ENCODE data around the gene FYTTD1. TPM values are rescaled to one million over a fixed set of nuclear protein-coding genes. Genes with fewer than 3 reads are reported as not detected.
A peak's percentile ranks its signal among the peaks of the same experiment; 100 is the strongest.
"Not testable (repeated sequence)": the region's sequence is repeated elsewhere in the genome, so short reads cannot be mapped to it uniquely, and the experiment has no call there.

FYTTD1 gene
- total RNA-seq, 1 donor from 2014 or later = 89.1 TPM

GRCh38 chr3:197701841-197702240 lies 47.8 kb upstream of the FYTTD1 start:
- FAIRE-seq (no peak), DNase-seq (ENCODE audit: low read depth) (no peak)
- H3K27ac Mint-ChIP-seq (ENCODE audit: unreplicated experiment) = no peak overlapping the region
- no peaks in the 10 kb centered on the region for H3K27me3 ChIP-seq (ENCODE audit: insufficient read depth, low read length)
- no peaks in the 10 kb centered on the region for H3K9me3 Mint-ChIP-seq (ENCODE audit: unreplicated experiment)
- H3K79me2 ChIP-seq (ENCODE audit: insufficient read depth, low read length) = no peaks in the 10 kb centered on the region
- H3K4me1 ChIP-seq (ENCODE audit: insufficient read depth, low read length) = peaks cover 3% of the 10 kb centered on the region
- TF ChIP-seq, protein P1, sequence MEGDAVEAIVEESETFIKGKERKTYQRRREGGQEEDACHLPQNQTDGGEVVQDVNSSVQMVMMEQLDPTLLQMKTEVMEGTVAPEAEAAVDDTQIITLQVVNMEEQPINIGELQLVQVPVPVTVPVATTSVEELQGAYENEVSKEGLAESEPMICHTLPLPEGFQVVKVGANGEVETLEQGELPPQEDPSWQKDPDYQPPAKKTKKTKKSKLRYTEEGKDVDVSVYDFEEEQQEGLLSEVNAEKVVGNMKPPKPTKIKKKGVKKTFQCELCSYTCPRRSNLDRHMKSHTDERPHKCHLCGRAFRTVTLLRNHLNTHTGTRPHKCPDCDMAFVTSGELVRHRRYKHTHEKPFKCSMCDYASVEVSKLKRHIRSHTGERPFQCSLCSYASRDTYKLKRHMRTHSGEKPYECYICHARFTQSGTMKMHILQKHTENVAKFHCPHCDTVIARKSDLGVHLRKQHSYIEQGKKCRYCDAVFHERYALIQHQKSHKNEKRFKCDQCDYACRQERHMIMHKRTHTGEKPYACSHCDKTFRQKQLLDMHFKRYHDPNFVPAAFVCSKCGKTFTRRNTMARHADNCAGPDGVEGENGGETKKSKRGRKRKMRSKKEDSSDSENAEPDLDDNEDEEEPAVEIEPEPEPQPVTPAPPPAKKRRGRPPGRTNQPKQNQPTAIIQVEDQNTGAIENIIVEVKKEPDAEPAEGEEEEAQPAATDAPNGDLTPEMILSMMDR (IDR thresholded peaks at IDR 0.05; ENCODE audit: insufficient read depth, low read depth, low read length) = no peak
- TF ChIP-seq EZH2 (IDR thresholded peaks at IDR 0.05; ENCODE audit: insufficient read depth, low read length) = no peak
- no peaks in the 10 kb centered on the region for H3K4me1 Mint-ChIP-seq (ENCODE audit: low read depth, unreplicated experiment)
- H3K36me3 Mint-ChIP-seq (ENCODE audit: low read depth, unreplicated experiment) = peaks cover 37% of the 10 kb centered on the region
- H4K20me1 ChIP-seq (ENCODE audit: insufficient read depth, low read length) = no peaks in the 10 kb centered on the region
- no peak overlapping the region for H2AFZ ChIP-seq (ENCODE audit: low read depth, low read length)
- no peak overlapping the region for H3K4me3 Mint-ChIP-seq (ENCODE audit: unreplicated experiment)
- H3K27ac ChIP-seq (ENCODE audit: low read depth, low read length) = no peak overlapping the region
- peaks cover 20% of the 10 kb centered on the region for H3K36me3 ChIP-seq (ENCODE audit: insufficient read depth, low read length)
- H3K9ac ChIP-seq (ENCODE audit: low read length) = no peak overlapping the region
- no peaks in the 10 kb centered on the region for H3K27me3 Mint-ChIP-seq (ENCODE audit: low read depth, unreplicated experiment)
- H3K4me2 ChIP-seq (ENCODE audit: low read length) = no peak overlapping the region
- H3K9me3 ChIP-seq (ENCODE audit: insufficient read depth, low read depth, low read length) = no peaks in the 10 kb centered on the region
- H3K4me3 ChIP-seq (ENCODE audit: insufficient read depth, low read depth, low read length) = no peak overlapping the region

DNA sequence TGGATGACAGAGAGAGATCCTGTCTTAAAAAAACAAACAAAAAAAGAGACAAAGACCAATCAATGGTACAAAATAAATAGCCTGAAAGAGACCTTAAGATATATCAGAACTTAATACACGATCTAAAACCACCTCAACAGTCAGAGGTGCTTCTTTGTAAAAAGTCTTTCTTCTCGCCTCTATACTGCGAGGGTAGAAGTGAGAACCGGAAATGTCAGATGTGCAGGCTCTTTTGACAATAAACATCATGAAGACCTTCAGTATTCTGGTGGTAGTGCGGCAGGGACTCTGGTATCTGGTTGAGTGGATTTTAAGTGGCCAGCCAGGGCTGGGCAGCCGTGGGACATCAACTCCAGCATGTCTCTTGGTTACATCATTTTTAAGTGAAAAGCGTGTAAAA lies 43.0 kb upstream of the FYTTD1 start:
- no peak for TF ChIP-seq EZH2 (IDR thresholded peaks at IDR 0.05; ENCODE audit: insufficient read depth, low read length)
- TF ChIP-seq, protein P1 (IDR thresholded peaks at IDR 0.05; ENCODE audit: insufficient read depth, low read depth, low read length) = no peak
- Histone ChIP-seq H4K20me1 (ENCODE audit: insufficient read depth, low read length) (no peaks in the 10 kb centered on the region), H3K79me2 (ENCODE audit: insufficient read depth, low read length) (peaks cover 4% of the 10 kb centered on the region), H3K9me3 (ENCODE audit: insufficient read depth, low read depth, low read length) (no peaks in the 10 kb centered on the region), H3K27ac (ENCODE audit: low read depth, low read length) (no peak overlapping the region), H3K4me1 (ENCODE audit: insufficient read depth, low read length) (no peaks in the 10 kb centered on the region), H2AFZ (ENCODE audit: low read depth, low read length) (no peak overlapping the region), H3K36me3 (ENCODE audit: insufficient read depth, low read length) (peaks cover 5% of the 10 kb centered on the region), H3K27me3 (ENCODE audit: insufficient read depth, low read length) (no peaks in the 10 kb centered on the region), H3K4me2 (ENCODE audit: low read length) (no peak overlapping the region), H3K4me3 (ENCODE audit: insufficient read depth, low read depth, low read length) (no peak overlapping the region), H3K9ac (ENCODE audit: low read length) (no peak overlapping the region)
- Mint-ChIP-seq H3K27ac (ENCODE audit: unreplicated experiment) (no peak overlapping the region), H3K4me3 (ENCODE audit: unreplicated experiment) (no peak overlapping the region), H3K4me1 (ENCODE audit: low read depth, unreplicated experiment) (peaks cover 1% of the 10 kb centered on the region), H3K9me3 (ENCODE audit: unreplicated experiment) (no peaks in the 10 kb centered on the region), H3K27me3 (ENCODE audit: low read depth, unreplicated experiment) (no peaks in the 10 kb centered on the region), H3K36me3 (ENCODE audit: low read depth, unreplicated experiment) (peaks cover 14% of the 10 kb centered on the region)
- FAIRE-seq (no peak), DNase-seq (ENCODE audit: low read depth) (no peak)

DNA sequence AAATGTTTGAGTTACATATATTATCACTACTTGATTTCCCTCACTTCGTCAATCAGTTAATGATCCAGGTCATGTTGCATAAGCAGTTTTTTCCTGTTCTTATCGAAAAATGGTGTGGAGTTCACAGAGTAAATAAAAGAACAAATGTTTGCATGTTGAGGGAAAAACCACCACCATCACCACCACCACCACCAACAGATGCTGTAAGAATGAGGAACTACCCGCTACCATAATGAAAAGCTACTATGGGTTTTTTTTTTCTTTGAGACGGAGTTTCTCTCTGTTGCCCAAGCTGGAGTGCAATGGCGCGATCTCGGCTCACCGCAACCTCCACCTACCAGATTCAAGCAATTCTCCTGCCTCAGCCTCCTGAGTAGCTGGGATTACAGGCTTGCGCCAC lies 40.5 kb upstream of the FYTTD1 start:
- no peaks in the 10 kb centered on the region for H3K9me3 Mint-ChIP-seq (ENCODE audit: unreplicated experiment)
- Histone ChIP-seq H4K20me1 (ENCODE audit: insufficient read depth, low read length) (no peaks in the 10 kb centered on the region), H3K79me2 (ENCODE audit: insufficient read depth, low read length) (peaks cover 6% of the 10 kb centered on the region), H3K27me3 (ENCODE audit: insufficient read depth, low read length) (no peaks in the 10 kb centered on the region), H3K4me1 (ENCODE audit: insufficient read depth, low read length) (peaks cover 12% of the 10 kb centered on the region), H3K4me2 (ENCODE audit: low read length) (no peak overlapping the region), H3K9me3 (ENCODE audit: insufficient read depth, low read depth, low read length) (no peaks in the 10 kb centered on the region), H3K4me3 (ENCODE audit: insufficient read depth, low read depth, low read length) (no peak overlapping the region), H3K36me3 (ENCODE audit: insufficient read depth, low read length) (no peaks in the 10 kb centered on the region), H2AFZ (ENCODE audit: low read depth, low read length) (no peak overlapping the region), H3K9ac (ENCODE audit: low read length) (no peak overlapping the region), H3K27ac (ENCODE audit: low read depth, low read length) (no peak overlapping the region)
- FAIRE-seq = no peak
- H3K27ac Mint-ChIP-seq (ENCODE audit: unreplicated experiment) = no peak overlapping the region
- TF ChIP-seq, protein P1 (IDR thresholded peaks at IDR 0.05; ENCODE audit: insufficient read depth, low read depth, low read length) = no peak
- TF ChIP-seq EZH2 (IDR thresholded peaks at IDR 0.05; ENCODE audit: insufficient read depth, low read length) = no peak
- DNase-seq (ENCODE audit: low read depth) = no peak
- peaks cover 19% of the 10 kb centered on the region for H3K4me1 Mint-ChIP-seq (ENCODE audit: low read depth, unreplicated experiment)
- no peaks in the 10 kb centered on the region for H3K27me3 Mint-ChIP-seq (ENCODE audit: low read depth, unreplicated experiment)
- H3K36me3 Mint-ChIP-seq (ENCODE audit: low read depth, unreplicated experiment) = peaks cover 7% of the 10 kb centered on the region
- H3K4me3 Mint-ChIP-seq (ENCODE audit: unreplicated experiment) = no peak overlapping the region

- H3K36me3 ChIP-seq (ENCODE audit: insufficient read depth, low read length); H4K20me1 ChIP-seq (ENCODE audit: insufficient read depth, low read length); H3K4me3 ChIP-seq (ENCODE audit: insufficient read depth, low read depth, low read length); H3K4me2 ChIP-seq (ENCODE audit: low read length); H3K4me3 Mint-ChIP-seq (ENCODE audit: unreplicated experiment); H3K9ac ChIP-seq (ENCODE audit: low read length); H3K27me3 ChIP-seq (ENCODE audit: insufficient read depth, low read length); H3K9me3 ChIP-seq (ENCODE audit: insufficient read depth, low read depth, low read length); H3K36me3 Mint-ChIP-seq (ENCODE audit: low read depth, unreplicated experiment); FAIRE-seq; H2AFZ ChIP-seq (ENCODE audit: low read depth, low read length); H3K79me2 ChIP-seq (ENCODE audit: insufficient read depth, low read length); H3K27me3 Mint-ChIP-seq (ENCODE audit: low read depth, unreplicated experiment); DNase-seq (ENCODE audit: low read depth); H3K9me3 Mint-ChIP-seq (ENCODE audit: unreplicated experiment): not testable (repeated sequence)
- H3K4me1 ChIP-seq (ENCODE audit: insufficient read depth, low read length) = peaks cover 12% of the 10 kb centered on the region
- Mint-ChIP-seq H3K4me1 (ENCODE audit: low read depth, unreplicated experiment) (peaks cover 27% of the 10 kb centered on the region), H3K27ac (ENCODE audit: unreplicated experiment) (peak overlapping the region; percentile 62)
- peak overlapping the region; percentile 96 for H3K27ac ChIP-seq (ENCODE audit: low read depth, low read length)
Measured at GRCh38 chr3:197710965-197711364, 38.7 kb upstream of the FYTTD1 start.
